Measurements from ENCODE around the gene NRAP. TPM values are rescaled to one million over a fixed set of nuclear protein-coding genes. Genes with fewer than 3 reads are reported as not detected.

The NRAP gene
- total RNA-seq, 4 donors from 2014 or later = 0.05 to 0.13 (median 0.13) TPM; not detected in 1

DNA sequence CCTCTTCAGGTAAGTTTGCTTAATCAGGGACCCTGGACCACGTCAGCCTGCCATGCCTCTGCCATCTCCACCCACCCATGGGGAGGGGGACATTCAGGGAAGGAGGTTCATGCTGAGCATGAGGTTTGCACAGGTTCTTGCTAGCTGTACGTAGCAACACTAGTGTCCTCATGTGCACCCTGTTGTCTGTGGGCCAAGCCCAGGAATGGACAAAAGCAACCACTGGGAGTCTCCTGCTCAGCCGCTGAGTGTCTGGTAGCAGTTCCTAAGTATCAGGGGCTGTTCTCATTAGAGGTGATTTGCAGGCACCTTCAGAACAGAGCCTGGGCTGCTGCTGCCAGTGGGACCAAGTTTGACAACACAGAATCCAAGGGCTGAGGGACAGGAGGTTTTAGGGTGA, 33.8 kb upstream of the NRAP start:
- no peak for TF ChIP-seq CTCF (IDR thresholded peaks at IDR 0.05)
- H3K4me3 ChIP-seq (ENCODE audit: low read depth, poor library complexity, severe bottlenecking) = no peak overlapping the region
- intact Hi-C loops (cut with DNase I; ENCODE audit: low total_unique reads) = no loop called here
- WGBS, 2 donors = 75 to 94% methylated on average over 3 of the region's 3 CpGs
- DNase-seq (ENCODE audit: low spot score in 2 of 2) = no peak

GRCh38 chr10:113695691-113696090, 31.9 kb upstream of the NRAP start:
- TF ChIP-seq POLR2A (IDR thresholded peaks at IDR 0.05) (no peak), CTCF (IDR thresholded peaks at IDR 0.05) (no peak)

DNA sequence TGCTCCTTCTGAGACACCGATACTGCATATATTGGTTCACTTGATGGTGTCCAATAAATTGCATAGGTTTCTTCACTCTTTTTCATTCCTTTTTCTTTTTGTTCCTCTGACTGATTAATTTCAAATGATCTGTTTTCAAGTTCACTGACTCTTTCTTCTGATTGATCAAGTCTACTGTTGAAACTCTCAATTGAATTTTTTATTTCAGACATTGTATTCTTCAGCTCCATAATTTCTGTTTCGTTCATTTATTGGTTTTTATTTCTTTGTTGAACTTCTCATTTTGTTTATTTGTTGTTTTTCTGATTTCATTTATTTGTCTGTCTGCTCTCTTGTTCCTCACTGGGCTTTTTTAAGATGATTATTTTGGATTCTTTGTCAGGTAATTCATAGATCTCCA, 29.5 kb upstream of the NRAP start:
- intact Hi-C loops (cut with DNase I; ENCODE audit: low total_unique reads) = no loop called here
- WGBS, 2 donors = 92 to 96% methylated on average over 2 of the region's 2 CpGs
- TF ChIP-seq POLR2A (IDR thresholded peaks at IDR 0.05) (no peak), CTCF (IDR thresholded peaks at IDR 0.05) (no peak)
- DNase-seq (ENCODE audit: low spot score in 2 of 2) = no peak
- no peak overlapping the region for H3K4me3 ChIP-seq (ENCODE audit: low read depth, poor library complexity, severe bottlenecking)

More at GRCh38 chr10:113695691-113696090, 31.9 kb upstream of the NRAP start:
- DNase-seq (ENCODE audit: low spot score in 2 of 2) = no peak
- no peak overlapping the region for H3K4me3 ChIP-seq (ENCODE audit: low read depth, poor library complexity, severe bottlenecking)
- intact Hi-C loops (cut with DNase I; ENCODE audit: low total_unique reads) = no loop called here
- 96 to 100% methylated on average over 1 of the region's 1 CpG for WGBS, 2 donors

DNA sequence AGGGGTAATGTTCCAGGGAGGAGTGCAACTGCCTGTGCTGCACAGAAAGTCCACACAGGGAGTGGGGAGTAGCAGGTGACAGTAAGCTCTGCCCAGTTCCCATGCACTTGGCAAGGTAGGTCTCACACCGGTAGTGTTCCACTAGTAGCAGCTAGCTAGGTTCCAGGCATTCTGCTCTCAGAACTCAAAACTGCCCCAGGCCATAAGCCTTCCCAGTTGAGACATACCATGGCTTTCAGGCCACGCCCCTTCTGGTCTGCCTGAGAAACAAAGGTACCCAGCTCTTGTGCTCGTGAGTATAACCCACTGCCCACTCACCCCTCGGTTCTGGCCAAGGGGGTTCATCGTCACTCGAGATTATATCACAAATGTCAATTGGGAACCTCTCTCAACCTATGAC, 28.4 kb upstream of the NRAP start:
- no peak overlapping the region for H3K4me3 ChIP-seq (ENCODE audit: low read depth, poor library complexity, severe bottlenecking)
- TF ChIP-seq POLR2A (IDR thresholded peaks at IDR 0.05) (no peak), CTCF (IDR thresholded peaks at IDR 0.05) (no peak)
- DNase-seq (ENCODE audit: low spot score in 2 of 2) = no peak
- intact Hi-C loops (cut with DNase I; ENCODE audit: low total_unique reads) = no loop called here
- WGBS, 2 donors = 84 to 99% methylated on average over 6 of the region's 6 CpGs

DNA sequence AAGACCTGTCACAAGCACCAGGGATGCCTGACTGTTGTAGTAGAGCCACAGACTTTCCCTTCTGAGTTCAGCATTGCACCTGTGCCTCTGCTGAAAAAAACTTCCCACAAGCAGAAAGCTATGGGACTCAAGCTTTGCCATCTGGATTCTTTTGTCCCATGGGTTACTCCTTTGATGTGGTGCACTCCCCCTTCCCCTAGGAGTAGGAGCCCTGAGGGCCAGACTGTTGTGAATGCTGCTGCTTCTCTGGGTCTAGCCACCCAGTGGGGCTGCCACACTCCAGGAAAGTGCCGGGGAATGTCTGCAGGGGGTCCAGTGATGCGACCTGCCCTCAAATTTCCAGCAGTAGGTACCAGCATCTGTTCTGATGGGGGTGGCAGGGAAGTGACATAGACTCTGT, 27.5 kb upstream of the NRAP start:
- intact Hi-C loops (cut with DNase I; ENCODE audit: low total_unique reads) = no loop called here
- DNase-seq (ENCODE audit: low spot score in 2 of 2) = no peak
- no peak for TF ChIP-seq POLR2A (IDR thresholded peaks at IDR 0.05)
- TF ChIP-seq CTCF (IDR thresholded peaks at IDR 0.05) = no peak
- 82 to 95% methylated on average over 2 of the region's 2 CpGs for WGBS, 2 donors
- H3K4me3 ChIP-seq (ENCODE audit: low read depth, poor library complexity, severe bottlenecking) = no peak overlapping the region

DNA sequence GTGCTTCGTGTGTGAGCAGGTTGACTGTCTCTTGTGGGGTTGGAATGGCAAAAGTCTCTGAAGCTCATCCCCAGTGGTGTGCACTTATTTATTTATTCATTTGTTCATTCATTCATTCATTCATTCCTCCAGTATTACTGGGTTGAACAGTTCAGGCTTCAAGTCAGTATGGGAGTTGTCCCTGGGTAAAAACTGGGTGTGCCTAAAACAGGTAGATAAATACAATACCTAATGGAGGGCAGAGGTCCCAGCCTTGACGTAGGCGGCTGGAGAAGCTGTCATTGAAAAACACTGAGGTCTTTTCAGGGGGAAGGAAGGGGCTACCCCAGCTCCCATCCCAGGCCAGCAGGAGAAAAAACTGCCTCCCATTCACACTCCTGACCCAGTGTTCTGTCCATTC, 26.9 kb upstream of the NRAP start:
- intact Hi-C loops (cut with DNase I; ENCODE audit: low total_unique reads) = no loop called here
- TF ChIP-seq POLR2A (IDR thresholded peaks at IDR 0.05) = no peak
- no peak for TF ChIP-seq CTCF (IDR thresholded peaks at IDR 0.05)
- DNase-seq (ENCODE audit: low spot score in 2 of 2) = no peak
- WGBS, 2 donors = 62% methylated on average over 3 of the region's 3 CpGs
- no peak overlapping the region for H3K4me3 ChIP-seq (ENCODE audit: low read depth, poor library complexity, severe bottlenecking)
